Activated gamma-delta T cell (primary cell): ENCODE data around the gene GPR148.

Source experiments
- DNase-seq: peaks from one replicate; lab custom pipeline; 2025; lab: John Stamatoyannopoulos, UW

GPR148 gene

DNA sequence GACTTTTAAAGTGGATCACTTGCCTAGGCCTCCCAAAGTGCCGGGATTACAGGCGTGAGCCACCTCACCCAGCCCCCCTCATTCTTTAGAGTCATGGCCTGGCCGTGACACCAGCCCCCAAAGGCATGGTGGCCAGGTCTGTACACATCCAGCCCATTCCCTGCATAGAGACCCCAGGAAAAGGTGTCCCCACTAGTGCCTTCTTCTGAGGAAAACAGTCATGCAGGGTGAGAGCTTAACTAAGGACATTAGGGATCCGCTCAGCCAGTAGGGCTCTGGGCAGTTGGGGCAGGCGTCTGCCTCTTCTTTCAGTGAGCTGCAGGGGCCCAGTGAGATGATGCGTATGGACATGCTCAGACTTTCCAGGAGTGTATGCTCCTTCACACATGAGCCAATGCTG lies 20.8 kb downstream of the GPR148 start:
- DNase-seq = no peak

DNA sequence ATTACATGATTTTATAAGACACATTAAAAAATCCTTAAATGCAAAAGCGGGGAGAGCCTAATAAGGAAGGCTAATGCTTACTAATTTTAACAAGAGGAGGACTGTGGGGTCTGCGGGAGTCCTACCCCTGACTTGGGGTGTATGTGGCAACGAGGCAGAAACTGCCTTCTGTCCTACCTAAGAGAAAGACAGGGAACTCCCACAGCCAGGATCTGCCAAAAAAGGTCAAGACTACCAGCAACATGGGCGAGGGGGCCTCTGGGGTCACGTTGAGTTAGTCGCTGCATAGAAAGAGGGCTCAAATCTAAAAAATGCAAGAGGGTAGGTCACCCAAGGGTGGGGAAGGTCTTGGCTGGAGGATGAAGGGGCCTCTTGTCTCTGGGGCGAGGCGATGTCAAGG lies 25.9 kb downstream of the GPR148 start:
- DNase-seq = no peak

DNA sequence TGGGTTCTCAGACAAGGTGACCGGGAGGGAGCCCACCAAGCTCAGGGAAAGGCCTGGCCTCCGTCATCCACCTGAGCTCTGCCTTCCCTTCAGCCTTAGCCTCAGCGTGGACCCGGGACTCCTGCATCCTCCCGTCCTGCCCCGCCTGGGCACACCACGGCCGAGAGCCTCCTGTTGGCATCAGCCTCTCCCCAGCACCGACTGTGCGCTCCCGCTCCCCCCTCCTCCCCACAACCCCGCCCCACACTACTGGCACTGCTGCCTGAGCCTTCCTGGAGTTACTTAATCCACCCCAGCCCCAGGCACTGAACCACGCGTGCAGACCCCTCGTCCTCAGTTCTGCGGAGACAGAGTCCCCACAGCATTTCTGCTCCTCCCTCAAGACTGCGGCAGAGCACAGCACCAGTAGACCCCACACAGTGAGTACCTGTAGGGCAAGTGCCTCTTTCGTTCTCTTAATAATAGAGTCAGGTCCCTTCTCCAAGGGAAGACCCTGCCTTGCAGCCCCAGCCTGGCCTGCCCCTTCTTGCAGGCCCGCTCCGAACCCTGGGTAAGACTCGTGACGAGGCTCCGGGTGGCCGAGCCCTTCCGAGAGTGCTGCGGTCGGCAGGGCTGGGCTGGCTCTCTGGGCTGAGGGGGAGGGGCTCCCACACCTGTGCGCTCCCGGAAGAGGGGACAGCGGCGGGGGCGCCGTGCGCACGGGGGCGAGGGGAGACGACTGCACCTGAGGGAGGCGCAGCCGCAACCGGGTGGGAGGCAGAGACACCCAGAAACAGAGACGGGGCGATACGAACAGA lies 26.6 kb downstream of the GPR148 start, which contains the start of gene AMER3:
Gene AMER3 (plus strand): TSS at position 285 of the 797 bp plus-strand sequence. CDS start 6,533 bp downstream, outside the sequence.
- DNase-seq = no peak

DNA sequence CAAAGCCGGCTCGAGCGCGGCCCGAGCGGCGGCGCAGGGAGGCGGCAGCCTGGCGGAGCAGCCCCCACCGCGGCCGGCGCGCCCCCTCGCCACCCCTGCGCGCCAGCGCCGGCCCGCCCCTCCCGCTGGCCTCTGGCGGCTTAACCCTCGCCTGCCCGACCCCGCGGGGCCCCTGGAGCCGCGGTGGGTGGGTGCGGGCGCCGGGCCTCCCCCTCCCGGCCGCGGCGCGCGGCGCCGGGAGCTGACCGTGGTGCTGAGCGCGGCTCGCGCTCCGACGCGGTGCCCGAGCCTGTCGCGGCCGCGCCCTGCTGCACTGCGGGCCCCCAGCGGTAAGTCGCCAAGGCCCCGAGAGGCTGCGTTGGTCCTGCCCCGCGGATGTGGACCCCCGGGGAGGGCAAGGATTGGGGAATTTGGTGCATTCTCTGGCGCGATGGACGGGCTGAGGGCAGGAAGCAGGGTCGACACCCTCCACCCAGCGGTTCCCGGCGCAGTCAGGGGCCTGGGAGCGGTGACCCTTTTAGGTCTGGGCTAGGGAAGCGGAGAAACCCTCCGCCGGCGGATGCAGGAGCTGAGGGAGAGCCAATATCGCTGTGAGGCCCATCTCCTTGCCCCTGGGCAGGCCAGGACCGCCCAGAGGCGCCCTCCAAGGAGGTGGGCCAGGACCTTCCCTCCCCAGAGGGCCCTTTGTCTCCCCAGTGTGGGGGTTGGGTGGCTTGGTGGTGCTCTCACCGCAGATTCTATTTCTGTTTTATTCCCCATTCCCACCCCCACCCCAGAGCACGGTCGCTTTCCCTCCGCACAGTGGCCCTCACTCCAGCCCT lies 27.4 kb downstream of the GPR148 start:
- DNase-seq = no peak

DNA sequence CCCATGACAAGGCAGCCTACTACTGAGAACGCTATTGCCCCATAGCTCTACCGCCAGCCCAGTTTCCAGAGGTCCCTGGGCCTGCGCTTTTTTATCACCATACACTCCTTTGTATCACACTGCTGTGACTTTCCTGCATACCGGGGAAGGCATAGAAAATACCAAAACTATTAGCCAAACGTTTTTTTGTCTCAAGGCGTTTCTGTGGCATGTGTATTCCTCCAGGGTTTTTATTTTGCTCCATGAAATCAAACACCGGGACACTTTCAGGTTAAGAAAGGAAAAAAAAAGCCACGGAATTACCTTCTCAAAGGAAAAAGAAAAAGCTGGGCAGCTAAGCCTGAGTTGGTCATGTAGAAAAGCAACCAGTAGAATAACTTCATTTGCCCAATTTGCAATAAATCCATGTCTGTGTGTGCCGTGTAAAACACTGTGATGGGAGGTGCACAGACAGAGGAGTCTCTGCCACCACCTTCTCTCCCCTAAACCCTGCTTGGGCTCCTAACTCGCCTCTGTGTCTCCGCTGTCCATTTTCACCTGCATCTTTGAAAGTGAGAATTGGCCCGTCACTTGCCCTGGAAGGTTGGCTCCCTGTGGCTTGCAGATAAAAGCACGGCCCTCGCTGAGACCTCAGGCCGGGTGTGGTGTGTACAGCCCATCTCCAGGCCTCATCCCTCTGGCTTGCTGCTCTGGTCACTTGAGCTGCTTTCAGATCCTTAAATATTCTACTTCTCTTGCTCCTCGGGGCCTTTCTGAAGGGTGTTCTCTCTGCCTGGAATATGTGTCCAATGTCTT lies 28.2 kb downstream of the GPR148 start:
- DNase-seq = no peak

DNA sequence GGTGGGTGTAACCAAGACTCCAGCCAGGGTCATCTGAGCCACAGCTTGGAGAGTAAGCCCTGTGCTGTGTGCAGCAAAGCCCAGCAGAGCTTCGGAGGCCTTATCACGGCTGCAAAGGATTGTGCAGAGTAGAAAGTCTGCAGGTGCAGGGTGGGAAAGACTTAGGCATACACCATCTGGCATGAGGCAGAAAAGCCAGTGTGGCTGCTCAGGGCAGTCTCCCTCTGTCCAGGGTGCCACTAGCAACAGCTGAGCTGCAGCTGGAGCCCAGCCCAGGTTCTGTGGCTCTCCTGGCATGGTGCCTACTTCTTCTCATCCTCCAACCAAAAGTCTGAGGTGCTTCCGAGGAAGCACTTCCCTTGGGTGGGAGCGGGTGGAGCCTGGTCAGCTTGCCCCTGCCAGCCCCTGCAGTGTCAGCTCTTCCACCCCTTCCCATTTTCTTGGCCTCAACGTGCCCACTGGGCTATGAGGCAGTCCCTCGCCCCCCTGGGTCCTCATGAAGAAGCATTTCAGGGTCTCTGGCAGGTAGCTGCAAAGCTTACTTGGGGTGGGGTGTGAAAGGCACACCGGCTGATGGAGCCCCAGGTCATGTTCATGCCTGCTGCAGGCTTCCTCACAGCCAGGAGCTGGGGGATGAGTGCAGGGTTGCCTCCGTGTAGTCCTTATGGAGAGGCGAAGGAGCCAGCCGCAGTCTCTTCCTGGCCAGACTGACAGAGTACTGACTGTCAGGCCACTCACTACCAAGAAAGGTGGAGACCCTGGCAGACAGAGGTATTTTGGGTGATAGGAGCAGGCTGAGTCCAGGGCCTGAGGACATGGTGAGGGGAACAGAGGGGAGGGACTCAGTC lies 31.3 kb downstream of the GPR148 start:
- DNase-seq = no peak

DNA sequence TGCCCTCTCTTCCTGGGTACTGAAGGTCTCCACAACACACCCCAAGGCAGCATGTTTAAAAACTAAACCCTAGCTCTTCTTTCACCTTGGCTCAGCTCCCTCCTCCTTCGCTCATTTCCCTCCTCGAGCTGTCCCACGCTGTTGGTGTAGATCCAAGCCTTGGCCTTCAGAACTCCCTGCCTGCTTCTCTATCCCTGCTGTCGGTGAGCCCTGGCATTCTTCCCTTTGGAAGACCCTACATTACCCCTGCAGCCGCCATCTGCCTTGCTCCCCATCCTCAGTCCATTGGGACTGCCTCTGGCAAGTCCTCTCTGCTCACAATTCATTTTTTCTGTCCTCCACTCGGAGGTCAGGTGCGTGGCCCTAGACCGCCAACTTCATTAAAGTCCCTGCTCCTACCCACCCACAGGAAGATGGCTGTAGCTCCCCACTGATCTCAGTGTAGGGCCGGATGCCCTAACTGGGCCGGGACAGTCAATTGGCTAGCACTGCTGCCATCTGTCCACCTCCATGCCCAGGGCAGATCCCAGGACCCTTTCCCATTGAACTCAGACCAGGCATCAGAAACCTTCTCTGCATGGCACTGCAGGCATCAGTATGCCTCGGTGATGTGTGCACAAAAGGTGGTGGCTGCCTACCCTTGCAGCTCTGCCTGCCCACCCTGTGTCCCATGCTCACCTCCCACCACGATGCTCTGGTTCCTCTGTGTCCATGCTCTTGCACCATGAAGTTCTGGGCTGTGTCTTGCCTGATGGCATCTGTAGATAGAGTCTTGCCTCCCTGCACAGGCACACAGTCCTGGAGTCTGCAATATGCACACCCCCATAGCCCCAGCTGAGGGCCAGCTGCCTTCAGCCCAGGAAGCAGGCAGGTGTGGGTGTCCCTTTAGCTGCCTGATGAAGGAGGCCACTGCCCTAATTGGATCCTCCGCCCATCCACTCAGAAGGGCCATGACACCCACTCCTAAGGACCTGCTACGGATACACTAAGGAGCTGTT lies 32.2 kb downstream of the GPR148 start:
- no peak for DNase-seq

DNA sequence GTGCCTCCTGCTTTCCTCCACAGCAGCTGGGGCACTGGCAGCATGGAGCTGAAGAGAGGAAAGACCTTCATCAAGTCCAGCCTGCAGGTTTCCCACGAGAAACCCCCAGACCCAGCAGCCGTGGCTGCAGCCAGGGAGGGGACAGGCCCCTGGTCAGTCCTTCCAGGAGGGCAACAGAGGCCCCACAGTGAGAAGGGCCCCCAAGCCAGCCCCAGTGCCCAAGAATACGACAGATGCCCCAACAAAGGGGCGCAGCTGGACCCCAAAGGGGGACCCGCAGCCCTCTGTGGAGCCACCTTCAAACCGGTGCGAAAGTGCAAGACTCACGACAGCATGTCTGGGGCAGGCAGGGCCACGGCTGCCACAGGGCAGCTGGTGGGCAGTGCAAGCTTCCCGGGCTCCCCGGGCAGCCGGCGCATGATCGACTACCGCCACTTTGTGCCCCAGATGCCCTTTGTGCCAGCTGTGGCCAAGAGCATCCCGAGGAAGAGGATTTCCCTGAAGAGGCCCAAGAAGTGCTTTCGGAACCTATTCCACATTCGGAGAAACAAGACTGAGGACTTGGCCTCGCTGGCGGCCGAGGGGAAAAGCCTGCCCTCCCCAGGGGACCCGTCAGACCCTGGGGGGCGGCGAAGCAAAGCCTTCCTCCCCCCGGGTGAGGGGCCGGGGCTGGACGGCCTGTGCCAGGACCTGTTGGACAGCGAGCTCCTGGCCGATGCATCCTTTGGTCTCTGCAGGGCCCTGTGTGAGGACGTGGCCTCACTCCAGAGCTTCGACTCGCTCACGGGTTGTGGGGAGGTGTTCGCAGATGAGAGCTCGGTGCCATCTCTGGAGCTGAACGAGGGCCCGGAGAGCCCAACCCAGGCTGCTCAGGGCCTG lies 33.4 kb downstream of the GPR148 start:
- no peak for DNase-seq

DNA sequence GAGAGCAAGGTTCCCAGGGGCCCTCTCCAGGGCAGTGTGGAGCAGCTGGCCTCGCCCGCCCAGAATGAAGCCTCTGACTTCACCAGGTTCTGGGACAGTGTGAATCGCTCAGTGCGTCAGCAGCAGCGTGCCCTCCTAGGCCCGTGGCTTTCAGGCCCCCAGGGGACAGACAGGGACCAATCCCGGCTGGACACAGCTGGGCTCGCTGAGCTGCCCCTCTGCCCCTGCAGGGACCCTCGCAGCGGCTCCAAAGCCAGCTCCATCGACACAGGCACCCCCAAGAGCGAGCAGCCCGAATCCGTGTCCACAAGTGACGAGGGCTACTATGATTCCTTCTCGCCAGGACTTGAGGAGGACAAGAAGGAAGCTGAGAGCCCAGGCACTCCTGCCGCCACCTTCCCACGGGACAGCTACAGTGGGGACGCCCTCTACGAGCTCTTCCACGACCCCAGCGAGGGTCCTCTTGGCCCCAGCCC lies 34.1 kb downstream of the GPR148 start:
- no peak for DNase-seq

DNA sequence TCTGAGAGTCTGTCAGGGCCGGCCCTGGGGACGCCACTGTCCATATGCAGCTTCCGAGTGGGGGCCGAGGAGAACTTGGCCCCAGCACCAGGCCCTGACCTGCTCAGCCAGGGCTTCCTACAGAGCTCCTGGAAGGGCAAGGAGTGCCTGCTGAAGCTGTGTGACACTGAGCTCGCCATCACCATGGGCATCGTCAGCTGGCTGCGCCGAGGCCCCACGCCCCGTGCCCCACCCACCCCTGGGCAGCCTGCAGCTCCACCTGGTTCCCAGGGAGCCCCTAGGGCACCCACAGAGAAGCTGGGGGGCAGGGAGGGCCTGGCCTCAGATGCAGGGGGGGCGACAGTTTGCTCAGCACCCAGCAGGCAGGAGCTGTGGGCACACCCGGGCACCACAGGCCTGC lies 34.5 kb downstream of the GPR148 start:
- no peak for DNase-seq

DNA sequence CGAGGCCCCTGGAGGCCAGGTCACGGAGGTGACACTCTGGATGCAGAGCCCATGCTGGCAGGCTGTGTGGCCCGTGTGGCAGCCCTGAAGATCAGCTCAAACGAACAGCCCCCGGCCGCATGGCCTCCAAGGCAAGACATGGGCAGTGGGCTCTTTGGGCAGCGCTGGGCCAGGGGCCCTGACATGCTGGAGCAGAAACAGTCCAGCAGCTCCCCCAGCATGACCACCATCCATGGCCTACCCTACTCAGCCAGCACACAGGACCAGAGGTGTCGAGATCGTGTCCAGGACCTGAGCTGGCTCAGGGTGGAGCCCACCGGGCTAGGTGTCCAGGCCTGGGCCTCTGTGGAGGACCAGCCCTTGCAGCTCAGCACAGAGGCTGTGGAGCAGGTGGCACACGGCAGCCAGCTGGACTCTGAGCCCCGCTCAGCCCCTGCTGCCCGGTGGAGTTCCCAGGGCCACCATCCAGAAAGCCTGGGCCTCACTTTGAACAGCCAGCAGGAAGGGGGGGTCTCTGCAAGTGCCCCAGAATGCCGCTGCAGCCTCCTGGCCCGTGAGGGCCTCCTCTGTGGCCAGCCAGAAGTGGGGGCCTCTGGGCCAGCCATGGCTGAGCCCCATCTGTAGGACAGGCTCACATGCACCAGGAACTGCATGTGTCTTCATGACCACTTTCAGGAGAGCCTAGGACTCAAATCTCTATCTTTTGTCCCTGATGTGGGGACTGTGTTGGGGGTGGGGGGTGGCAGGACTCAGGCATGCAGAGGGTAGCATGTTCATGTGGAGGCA lies 35.4 kb downstream of the GPR148 start:
- DNase-seq = no peak

DNA sequence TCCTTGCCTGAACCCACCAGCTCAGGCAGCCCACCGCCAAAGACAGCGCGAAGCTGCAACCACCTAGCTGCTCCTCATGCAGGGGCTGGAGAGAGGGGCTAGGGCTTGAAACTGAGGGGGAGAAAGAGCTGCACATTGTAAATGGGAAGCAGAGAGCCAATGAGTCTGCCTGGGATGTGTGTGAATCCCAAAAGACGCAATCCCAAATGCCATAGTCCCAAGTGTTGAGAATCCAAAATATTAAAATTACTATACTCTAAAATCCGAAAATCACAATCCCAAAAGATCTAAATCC lies 35.9 kb downstream of the GPR148 start:
- no peak for DNase-seq

DNA sequence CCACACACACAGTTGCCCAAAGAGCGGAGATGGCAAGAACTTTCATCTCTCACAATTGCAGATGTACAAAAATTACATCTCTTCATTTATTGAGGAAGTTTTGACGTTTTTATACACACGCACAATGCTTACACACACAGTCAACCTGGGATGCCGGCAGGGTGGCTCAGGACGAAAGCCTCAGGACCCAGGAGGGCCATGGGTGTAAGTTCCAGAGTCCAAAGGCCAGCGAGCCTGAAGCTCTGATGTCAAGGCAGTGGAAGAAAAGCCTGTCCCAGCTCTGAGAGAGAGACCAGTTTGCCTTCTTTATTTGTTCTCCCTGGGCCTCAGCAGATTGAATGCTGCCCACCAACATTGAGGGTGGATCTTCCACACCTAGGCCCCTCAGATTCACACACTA lies 36.6 kb downstream of the GPR148 start:
- DNase-seq = no peak

DNA sequence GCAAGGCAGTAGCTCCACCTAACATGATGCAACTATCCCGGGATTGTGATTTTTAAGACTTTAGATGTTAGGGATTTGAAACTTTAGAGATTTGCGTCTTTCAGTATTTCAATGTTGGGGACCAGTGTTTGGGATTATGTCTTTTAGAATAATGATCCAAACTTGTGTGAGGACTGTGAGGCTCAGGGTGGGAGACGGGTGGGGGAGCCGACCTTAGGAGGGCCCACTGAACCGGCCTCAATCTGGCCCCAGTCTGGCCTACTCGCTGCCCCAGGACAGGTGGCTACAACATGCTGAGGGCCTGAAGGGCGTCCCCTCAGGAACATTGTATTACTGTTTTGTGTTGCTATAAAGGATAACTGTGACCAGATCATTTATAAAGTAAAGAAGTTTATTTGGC lies 37.2 kb downstream of the GPR148 start:
- no peak for DNase-seq

DNA sequence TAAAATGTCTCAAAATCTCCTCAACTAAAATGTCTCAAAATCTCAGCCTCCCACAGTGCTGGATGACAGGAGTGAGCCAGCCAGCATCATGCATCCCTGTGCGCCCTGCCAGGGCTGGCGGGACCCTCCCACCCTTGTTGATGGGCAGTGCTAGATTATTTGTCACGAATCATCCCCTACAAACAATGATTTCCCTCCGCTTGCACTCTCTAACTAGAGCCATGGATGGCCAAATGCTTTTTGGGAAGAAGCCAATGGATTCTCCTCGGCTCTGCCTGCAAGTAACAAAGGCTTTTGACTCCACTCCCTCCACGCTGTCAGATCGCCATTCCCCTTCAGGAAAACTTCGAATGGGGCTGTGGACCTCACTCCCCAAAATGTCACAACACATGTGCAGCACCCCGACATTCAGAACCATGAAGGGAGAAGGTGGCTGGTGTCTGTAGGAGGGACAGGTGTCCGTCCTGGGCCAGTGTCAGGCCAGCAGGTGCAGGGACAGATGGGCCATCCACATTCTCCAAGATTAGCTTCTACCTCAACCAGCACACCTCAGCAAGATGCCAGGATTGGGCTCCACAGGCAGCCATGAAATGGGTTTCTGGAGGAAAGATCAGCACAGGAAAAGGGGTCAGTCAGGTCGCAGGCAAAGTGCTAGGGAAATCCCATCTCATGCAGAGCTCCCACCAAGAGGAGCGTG lies 38.0 kb downstream of the GPR148 start:
- no peak for DNase-seq

DNA sequence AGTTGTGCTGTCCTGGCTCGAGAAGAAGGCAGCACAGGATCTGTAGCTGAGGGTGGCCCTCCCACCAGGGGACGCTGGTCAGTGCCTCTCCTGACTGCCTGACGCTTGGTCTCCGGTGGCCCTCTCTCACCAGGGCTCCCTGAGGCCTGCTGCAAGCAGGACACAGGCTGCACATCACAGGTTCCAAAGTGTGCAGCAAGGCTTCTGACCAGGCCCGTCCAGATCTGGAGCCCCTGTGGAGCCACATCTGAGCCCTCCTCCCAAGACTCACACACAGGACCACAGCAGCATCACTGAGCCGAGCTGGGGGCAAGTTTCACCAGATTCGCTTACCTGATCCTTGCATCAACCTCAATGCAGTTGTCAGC lies 38.5 kb downstream of the GPR148 start:
- DNase-seq = no peak

DNA sequence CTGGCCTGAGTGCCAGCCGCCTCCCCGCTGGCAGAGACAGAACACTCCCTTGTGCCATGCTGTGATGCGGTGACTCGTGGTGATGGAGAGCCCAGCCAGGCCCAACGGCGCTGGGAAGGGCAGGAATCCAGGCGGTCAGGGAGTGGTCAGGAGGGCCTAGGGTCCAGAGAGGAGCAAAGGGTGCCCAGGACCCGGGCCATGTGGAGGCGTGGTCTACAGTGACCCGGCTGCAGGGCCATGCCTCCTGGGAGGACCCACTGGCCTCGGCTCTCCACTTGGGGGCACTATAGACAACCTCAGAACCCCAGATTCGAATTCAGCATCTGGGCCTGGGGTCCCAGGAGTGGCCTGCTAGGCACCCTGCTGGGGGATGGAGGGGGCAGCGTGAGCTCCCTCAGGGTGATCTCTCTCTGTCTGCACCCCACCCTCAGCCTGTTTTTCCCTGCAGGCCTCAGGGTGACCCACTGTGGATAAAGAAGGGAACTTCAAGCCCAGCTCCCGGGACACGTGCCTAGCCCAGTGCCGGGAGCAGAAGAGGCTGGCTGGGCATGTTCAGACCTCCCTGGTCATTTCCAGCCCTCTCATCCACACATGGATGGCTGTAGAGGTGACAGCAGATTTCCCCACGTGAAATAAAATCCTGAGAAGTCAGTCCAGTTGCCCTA lies 39.5 kb downstream of the GPR148 start:
- DNase-seq = no peak
